Tibial artery (tissue), 4 donors: Measurements from ENCODE around the gene TMEM203.
A peak's percentile ranks its signal among the peaks of the same experiment; 100 is the strongest.

Source experiments
- DNase-seq, 2 donors: peaks; one replicate each; pipeline ENCODE4 v3.0.0-alpha.2; 2019
- H3K27ac ChIP-seq, 2 donors: fragments of 200-600 bp; sonication (generic) in 1 of 2; 1 replicate in 1 of 2; 2 replicates in 1 of 2; pipeline ENCODE4 v1.5.1; 2018 to 2019; ENCODE audit warnings: mild to moderate bottlenecking in 1 of 2
- H3K27me3 ChIP-seq, 2 donors: fragments of 200-600 bp; sonication (generic) in 1 of 2; one replicate each; pipeline versions ENCODE4 v1.5.1 to v1.6.0; 2016 to 2019
- H3K36me3 ChIP-seq, 3 donors: fragments of 200-600 bp; sonication (generic) in 2 of 3; one replicate each; pipeline ENCODE4 v1.5.1; 2016 to 2019; ENCODE audit warnings: mild to moderate bottlenecking in 2 of 3
- H3K4me1 ChIP-seq, 4 donors: fragments of 200-600 bp; sonication (generic) in 2 of 4; 1 replicate in 3 of 4; 2 replicates in 1 of 4; pipeline ENCODE4 v1.5.1; 2016 to 2019
- H3K4me3 ChIP-seq, 2 donors: fragments of 200-600 bp; sonication (generic) in 1 of 2; 1 replicate in 1 of 2; 2 replicates in 1 of 2; pipeline ENCODE4 v1.5.1; 2018 to 2019; ENCODE audit warnings: mild to moderate bottlenecking in 2 of 2
- H3K9me3 ChIP-seq, 3 donors: fragments of 200-600 bp; sonication (generic) in 1 of 3; one replicate each; pipeline ENCODE4 v1.5.1; 2016 to 2019
- intact Hi-C: fragments of 100-400 bp; cut with DNase I; formaldehyde crosslinking; loops from one replicate; pipeline ENCODE4 v1.15.0; 2023; ENCODE audit warnings: low total_unique reads
- TF ChIP-seq, protein P1 (sequence below), 2 experiments: fragments of 200-600 bp in 1 of 2; fragments of 450-650 bp in 1 of 2; IDR thresholded peaks; one replicate each; pipeline ENCODE4 v1.5.1; 2017 to 2019; ENCODE audit warnings: antibody characterized with exemption in 2 of 2, mild to moderate bottlenecking in 1 of 2, moderate library complexity in 1 of 2

TMEM203 gene

DNA sequence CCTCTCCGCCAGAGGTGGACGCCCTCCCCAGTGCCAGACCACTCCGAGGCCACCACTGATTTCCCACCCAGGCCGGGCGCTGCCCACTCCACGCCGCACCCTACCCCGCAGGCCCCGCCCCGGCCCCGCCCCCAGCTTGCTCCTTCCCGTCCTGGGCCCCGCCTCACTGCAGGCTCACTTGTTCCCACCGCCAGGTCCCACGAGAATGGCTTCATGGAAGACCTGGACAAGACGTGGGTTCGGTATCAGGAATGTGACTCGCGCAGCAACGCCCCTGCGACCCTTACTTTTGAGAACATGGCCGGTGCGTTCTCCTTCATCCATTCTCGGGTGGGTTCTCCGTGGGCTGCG lies 42.1 kb downstream of the TMEM203 start:
- Histone ChIP-seq H3K27ac (no peak overlapping the region), H3K4me1 (peaks cover 0 to 51% (median 31%) of the 10 kb centered on the region in 4 donors), H3K4me3 (peak overlapping the region; percentile 4 to 39), H3K36me3 (no peaks in the 10 kb centered on the region), H3K9me3 (no peaks in the 10 kb centered on the region), H3K27me3 (peaks cover 10 to 100% of the 10 kb centered on the region in 2 donors)
- intact Hi-C loops: no loop called here
- DNase-seq: no peak
- TF ChIP-seq, protein P1, sequence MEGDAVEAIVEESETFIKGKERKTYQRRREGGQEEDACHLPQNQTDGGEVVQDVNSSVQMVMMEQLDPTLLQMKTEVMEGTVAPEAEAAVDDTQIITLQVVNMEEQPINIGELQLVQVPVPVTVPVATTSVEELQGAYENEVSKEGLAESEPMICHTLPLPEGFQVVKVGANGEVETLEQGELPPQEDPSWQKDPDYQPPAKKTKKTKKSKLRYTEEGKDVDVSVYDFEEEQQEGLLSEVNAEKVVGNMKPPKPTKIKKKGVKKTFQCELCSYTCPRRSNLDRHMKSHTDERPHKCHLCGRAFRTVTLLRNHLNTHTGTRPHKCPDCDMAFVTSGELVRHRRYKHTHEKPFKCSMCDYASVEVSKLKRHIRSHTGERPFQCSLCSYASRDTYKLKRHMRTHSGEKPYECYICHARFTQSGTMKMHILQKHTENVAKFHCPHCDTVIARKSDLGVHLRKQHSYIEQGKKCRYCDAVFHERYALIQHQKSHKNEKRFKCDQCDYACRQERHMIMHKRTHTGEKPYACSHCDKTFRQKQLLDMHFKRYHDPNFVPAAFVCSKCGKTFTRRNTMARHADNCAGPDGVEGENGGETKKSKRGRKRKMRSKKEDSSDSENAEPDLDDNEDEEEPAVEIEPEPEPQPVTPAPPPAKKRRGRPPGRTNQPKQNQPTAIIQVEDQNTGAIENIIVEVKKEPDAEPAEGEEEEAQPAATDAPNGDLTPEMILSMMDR (IDR thresholded peaks at IDR 0.05): no peak

DNA sequence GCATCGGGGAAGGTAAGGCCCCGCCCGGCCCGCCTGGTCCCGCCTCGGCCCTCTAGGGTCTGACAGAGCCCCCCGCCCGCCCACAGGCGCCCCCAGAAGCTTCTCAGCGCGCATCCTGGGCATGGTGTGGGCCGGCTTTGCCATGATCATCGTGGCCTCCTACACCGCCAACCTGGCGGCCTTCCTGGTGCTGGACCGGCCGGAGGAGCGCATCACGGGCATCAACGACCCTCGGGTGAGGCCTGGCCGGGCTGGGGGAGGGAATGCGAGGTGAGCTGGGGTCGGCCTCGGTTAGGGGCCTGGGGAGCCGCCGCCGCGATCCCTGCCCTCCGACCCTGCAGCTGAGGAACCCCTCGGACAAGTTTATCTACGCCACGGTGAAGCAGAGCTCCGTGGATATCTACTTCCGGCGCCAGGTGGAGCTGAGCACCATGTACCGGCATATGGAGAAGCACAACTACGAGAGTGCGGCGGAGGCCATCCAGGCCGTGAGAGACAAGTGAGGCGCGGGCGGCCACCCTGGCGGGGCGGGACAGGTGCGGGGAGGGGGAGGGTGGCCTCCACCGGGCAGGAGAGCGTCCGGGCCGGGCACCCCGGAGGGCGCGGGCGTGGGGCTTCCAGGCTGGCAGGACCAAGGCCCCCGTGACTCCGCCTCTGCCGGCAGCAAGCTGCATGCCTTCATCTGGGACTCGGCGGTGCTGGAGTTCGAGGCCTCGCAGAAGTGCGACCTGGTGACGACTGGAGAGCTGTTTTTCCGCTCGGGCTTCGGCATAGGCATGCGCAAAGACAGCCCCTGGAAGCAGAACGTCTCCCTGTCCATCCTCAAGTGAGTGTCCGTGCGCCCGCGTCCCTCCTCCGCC lies 42.7 kb downstream of the TMEM203 start:
- intact Hi-C loops: no loop called here
- H3K9me3 ChIP-seq: no peaks in the 10 kb centered on the region
- TF ChIP-seq, protein P1 (IDR thresholded peaks at IDR 0.05): no peak
- no peak overlapping the region for H3K27ac ChIP-seq
- H3K4me3 ChIP-seq: peak overlapping the region; percentile 4 to 39
- no peaks in the 10 kb centered on the region for H3K36me3 ChIP-seq
- H3K27me3 ChIP-seq: peaks cover 10 to 100% of the 10 kb centered on the region in 2 donors
- DNase-seq: no peak
- peaks cover 0 to 45% (median 25%) of the 10 kb centered on the region in 4 donors for H3K4me1 ChIP-seq

DNA sequence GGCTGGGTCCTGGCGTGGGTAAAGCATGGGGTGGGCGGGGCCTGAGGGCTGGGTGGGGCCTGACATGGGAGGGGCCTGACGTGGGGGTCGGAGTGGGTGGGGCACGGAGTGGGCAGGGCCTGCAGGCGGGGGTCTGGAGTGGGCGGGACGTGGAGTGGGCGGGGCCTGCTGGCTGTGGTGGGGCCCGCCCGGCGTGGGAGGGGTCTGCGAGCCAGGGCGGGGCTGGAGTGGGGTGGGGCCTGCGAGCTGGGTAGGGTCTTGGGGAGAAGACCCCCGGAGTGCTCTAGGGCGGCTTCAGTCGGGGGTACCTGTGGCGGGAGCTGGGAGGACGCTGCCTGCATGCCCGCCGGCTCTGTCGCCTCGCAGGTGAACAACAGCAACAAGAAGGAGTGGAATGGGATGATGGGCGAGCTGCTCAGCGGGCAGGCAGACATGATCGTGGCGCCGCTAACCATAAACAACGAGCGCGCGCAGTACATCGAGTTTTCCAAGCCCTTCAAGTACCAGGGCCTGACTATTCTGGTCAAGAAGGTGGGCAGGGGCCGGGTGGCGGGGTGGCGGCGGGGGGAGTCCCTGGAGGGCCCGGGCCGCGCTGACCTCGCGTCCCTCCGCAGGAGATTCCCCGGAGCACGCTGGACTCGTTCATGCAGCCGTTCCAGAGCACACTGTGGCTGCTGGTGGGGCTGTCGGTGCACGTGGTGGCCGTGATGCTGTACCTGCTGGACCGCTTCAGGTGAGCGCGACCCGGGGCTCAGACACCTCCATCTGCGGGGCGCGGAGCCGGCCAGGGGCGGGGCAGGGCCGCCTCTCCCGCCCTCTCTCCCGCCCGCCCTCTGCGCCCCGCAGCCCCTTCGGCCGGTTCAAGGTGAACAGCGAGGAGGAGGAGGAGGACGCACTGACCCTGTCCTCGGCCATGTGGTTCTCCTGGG lies 43.6 kb downstream of the TMEM203 start:
- Histone ChIP-seq H3K9me3 (no peaks in the 10 kb centered on the region), H3K27ac (no peak overlapping the region), H3K36me3 (no peaks in the 10 kb centered on the region), H3K4me3 (no peak overlapping the region), H3K4me1 (peaks cover 0 to 40% (median 21%) of the 10 kb centered on the region in 4 donors), H3K27me3 (peaks cover 11 to 100% of the 10 kb centered on the region in 2 donors)
- TF ChIP-seq, protein P1 (IDR thresholded peaks at IDR 0.05): no peak
- intact Hi-C loops: no loop called here
- no peak for DNase-seq

DNA sequence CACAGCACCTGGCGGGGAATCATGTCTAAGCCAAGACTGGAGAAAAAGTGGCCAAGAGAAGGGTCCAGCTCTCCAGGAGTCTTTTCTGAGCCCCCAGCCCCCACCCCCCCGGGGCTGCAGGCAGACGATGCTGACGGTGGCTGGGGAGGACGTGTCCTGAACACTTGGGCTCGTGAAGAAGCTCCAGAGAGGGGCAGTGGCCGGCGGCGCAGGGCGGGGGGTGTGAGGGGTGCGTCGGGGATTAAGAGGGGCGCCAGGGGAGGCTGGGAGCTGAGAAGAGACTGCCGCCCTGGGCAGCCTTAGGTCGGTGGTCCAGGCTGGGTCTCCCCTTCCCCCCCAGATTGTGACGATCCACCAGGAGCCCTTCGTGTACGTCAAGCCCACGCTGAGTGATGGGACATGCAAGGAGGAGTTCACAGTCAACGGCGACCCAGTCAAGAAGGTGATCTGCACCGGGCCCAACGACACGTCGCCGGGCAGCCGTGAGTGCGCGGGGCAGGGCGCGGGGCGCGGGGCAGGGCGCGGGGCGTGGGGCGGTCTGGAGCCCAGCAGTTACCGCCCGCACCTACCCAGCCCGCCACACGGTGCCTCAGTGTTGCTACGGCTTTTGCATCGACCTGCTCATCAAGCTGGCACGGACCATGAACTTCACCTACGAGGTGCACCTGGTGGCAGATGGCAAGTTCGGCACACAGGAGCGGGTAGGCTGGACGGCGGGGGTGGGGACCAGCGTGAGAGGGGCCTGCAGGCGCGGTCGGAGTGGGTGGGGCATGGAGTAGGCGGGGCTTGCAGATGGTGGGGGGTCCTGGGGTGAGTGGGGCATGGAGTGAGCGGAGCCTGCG lies 44.5 kb downstream of the TMEM203 start:
- H3K9me3 ChIP-seq: no peaks in the 10 kb centered on the region
- H3K4me3 ChIP-seq: no peak overlapping the region
- H3K27ac ChIP-seq: no peak overlapping the region
- H3K27me3 ChIP-seq: peaks cover 9 to 100% of the 10 kb centered on the region in 2 donors
- TF ChIP-seq, protein P1 (IDR thresholded peaks at IDR 0.05): no peak
- H3K4me1 ChIP-seq: peaks cover 0 to 44% (median 27%) of the 10 kb centered on the region in 4 donors
- no peak for DNase-seq
- H3K36me3 ChIP-seq: no peaks in the 10 kb centered on the region
- intact Hi-C loops: no loop called here

DNA sequence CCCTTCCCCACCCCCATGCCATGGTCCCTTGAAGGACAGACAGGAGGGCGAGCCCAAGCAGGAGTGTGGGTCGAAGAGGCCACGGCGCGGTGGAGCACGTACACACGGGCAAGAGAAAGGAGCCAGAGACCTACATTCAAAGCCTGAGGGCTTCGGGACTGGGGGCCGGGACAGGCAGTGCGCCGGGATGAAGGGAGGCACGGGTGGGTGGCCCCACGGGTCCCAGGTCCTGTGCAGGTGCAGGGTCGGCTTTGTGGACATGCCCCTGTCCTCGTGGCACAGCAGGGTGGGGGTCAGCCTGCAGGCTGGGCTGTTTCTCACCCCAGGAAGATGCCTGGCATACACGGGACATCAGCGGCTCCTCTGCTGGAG lies 45.4 kb downstream of the TMEM203 start:
- intact Hi-C loops: no loop called here
- TF ChIP-seq, protein P1 (IDR thresholded peaks at IDR 0.05): no peak
- peaks cover 0 to 44% (median 27%) of the 10 kb centered on the region in 4 donors for H3K4me1 ChIP-seq
- H3K27me3 ChIP-seq: peaks cover 7 to 96% of the 10 kb centered on the region in 2 donors
- H3K27ac ChIP-seq: no peak overlapping the region
- H3K4me3 ChIP-seq: no peak overlapping the region
- no peaks in the 10 kb centered on the region for H3K9me3 ChIP-seq
- DNase-seq: no peak
- no peaks in the 10 kb centered on the region for H3K36me3 ChIP-seq
